K562 (cell line): Measurements from ENCODE around the gene PRKAA1. TPM values are rescaled to one million over a fixed set of nuclear protein-coding genes. Genes with fewer than 3 reads are reported as not detected.

Experiments
- BMI1 ChIP-seq: fragments of 150-350 bp; IDR thresholded peaks from 2 replicates; pipeline ENCODE4 v1.6.1; 2014; ENCODE audit warnings: low read length
- CBX1 ChIP-seq: sonication (generic); IDR thresholded peaks from 2 replicates; pipeline ENCODE4 v1.6.1; 2016; ENCODE audit warnings: antibody characterized with exemption, low read depth, mild to moderate bottlenecking
- CREB3 ChIP-seq: fragments of 450-650 bp; conservative IDR thresholded peaks from 2 replicates; pipeline ENCODE4 v1.6.1; 2016; ENCODE audit warnings: missing genetic modification characterization, low read depth, mild to moderate bottlenecking, missing compliant biosample characterization, moderate library complexity
- FOXA1 ChIP-seq: fragments of 450-650 bp; IDR thresholded peaks from 2 replicates; pipeline ENCODE4 v1.6.1; 2016; ENCODE audit warnings: mild to moderate bottlenecking, borderline replicate concordance
- GABPB2 ChIP-seq: fragments of 250-450 bp; sonication (Bioruptor Pico); conservative IDR thresholded peaks from 2 replicates; pipeline ENCODE4 v1.5.1; 2021; ENCODE audit warnings: mild to moderate bottlenecking
- HDAC8 ChIP-seq: fragments of 450-650 bp; IDR thresholded peaks from 2 replicates; pipeline ENCODE4 v1.6.1; 2016; ENCODE audit warnings: mild to moderate bottlenecking, missing genetic modification characterization, moderate library complexity, missing compliant biosample characterization
- KAT8 ChIP-seq: fragments of 450-650 bp; IDR thresholded peaks from 2 replicates; pipeline ENCODE4 v1.6.1; 2016; ENCODE audit warnings: low read depth, mild to moderate bottlenecking
- KDM1A ChIP-seq, 2 experiments: fragments of 450-650 bp; IDR thresholded peaks; 2 replicates each; pipeline ENCODE4 v1.6.1; 2016; ENCODE audit warnings: mild to moderate bottlenecking in 2 of 2
- MEF2A ChIP-seq: IDR thresholded peaks from 2 replicates; pipeline ENCODE4 v1.6.1; 2011; ENCODE audit warnings: low read depth, mild to moderate bottlenecking, low read length, moderate library complexity; ENCODE audit not compliant: control insufficient read depth
- MEIS2 ChIP-seq: fragments of 450-650 bp; IDR thresholded peaks from 2 replicates; pipeline ENCODE4 v1.6.1; 2014; ENCODE audit warnings: mild to moderate bottlenecking; ENCODE audit not compliant: partially characterized antibody
- SREBF1 ChIP-seq: fragments of 150-350 bp; IDR thresholded peaks from 2 replicates; pipeline ENCODE4 v1.6.1; 2014; ENCODE audit warnings: antibody characterized with exemption, low read depth, low read length, borderline replicate concordance
- SRSF7 ChIP-seq: fragments of 200-400 bp; formaldehyde crosslinking; optimal IDR thresholded peaks from 2 replicates; pipeline ENCODE3; 2017; ENCODE audit warnings: mild to moderate bottlenecking, low read depth, low read length
- TAF15 ChIP-seq: fragments of 200-400 bp; formaldehyde crosslinking; IDR thresholded peaks from 2 replicates; pipeline ENCODE4 v1.6.1; 2017; ENCODE audit warnings: mild to moderate bottlenecking, low read depth, low read length, moderate library complexity
- TGIF2 ChIP-seq: sonication (generic); formaldehyde crosslinking; IDR thresholded peaks from 2 replicates; pipeline ENCODE4 v1.8.1; 2022; ENCODE audit warnings: mild to moderate bottlenecking, missing genetic modification reagents, moderate library complexity
- ZNF133 ChIP-seq: fragments of 250-450 bp; sonication (Bioruptor Pico); IDR thresholded peaks from 2 replicates; pipeline ENCODE4 v1.4.0; 2020; ENCODE audit warnings: mild to moderate bottlenecking
- ZNF175 ChIP-seq: fragments of 200-800 bp; sonication (Bioruptor generic); IDR thresholded peaks from 2 replicates; pipeline ENCODE4 v1.6.1; 2016; ENCODE audit warnings: low read depth, mild to moderate bottlenecking, missing genetic modification characterization, missing compliant biosample characterization
- ZNF184 ChIP-seq: sonication (generic); formaldehyde crosslinking; IDR thresholded peaks from 2 replicates; pipeline ENCODE4 v1.5.0; 2020; ENCODE audit warnings: missing genetic modification reagents
- ZNF24 ChIP-seq: fragments of 450-650 bp; IDR thresholded peaks from 2 replicates; pipeline ENCODE4 v1.6.1; 2016
- ZNF3 ChIP-seq: fragments of 250-450 bp; sonication (Bioruptor Pico); IDR thresholded peaks from 2 replicates; pipeline ENCODE4 v1.5.0; 2021; ENCODE audit warnings: mild to moderate bottlenecking, moderate library complexity
- ZNF311 ChIP-seq: fragments of 250-450 bp; sonication (Bioruptor Pico); IDR thresholded peaks from 2 replicates; pipeline ENCODE4 v1.4.0; 2020; ENCODE audit warnings: mild to moderate bottlenecking, moderate library complexity
- ZNF41 ChIP-seq: fragments of 250-450 bp; sonication (Bioruptor Pico); conservative IDR thresholded peaks from 2 replicates; pipeline ENCODE4 v1.4.0; 2020; ENCODE audit warnings: mild to moderate bottlenecking
- ZNF699 ChIP-seq: fragments of 250-450 bp; sonication (Bioruptor Pico); IDR thresholded peaks from 2 replicates; pipeline ENCODE4 v1.8.0; 2021; ENCODE audit warnings: mild to moderate bottlenecking, moderate library complexity; ENCODE audit not compliant: insufficient replicate concordance
- ZNF75A ChIP-seq: fragments of 450-650 bp; formaldehyde crosslinking; IDR thresholded peaks from 2 replicates; pipeline ENCODE4 v1.4.0; 2020; ENCODE audit warnings: mild to moderate bottlenecking
- ZNF79 ChIP-seq: fragments of 250-450 bp; sonication (Bioruptor Pico); IDR thresholded peaks from 2 replicates; pipeline ENCODE4 v1.4.0; 2020; ENCODE audit warnings: low read depth, mild to moderate bottlenecking, moderate library complexity
- polyA plus RNA-seq, 8 experiments: library from polyadenylated mRNA; depleted of rRNA in 4 of 8; stranded (reverse) in 5 of 8; unstranded in 3 of 8; fragments of >200 nt; fragmentation: Nextera tagmentation in 2 of 8; fragmentation: Illumina TruSeq in 1 of 8; extraction: Ambion mirVana in 2 of 8; extraction: Trizol in 1 of 8; gene quantifications; 2 replicates each; pipeline versions ENCODE4 v1.2.1 to v1.2.3, GENCODE V29; 2011 to 2014; ENCODE audit warnings: inconsistent platforms in 1 of 8, missing spikeins in 1 of 8
- total RNA-seq, 7 experiments: library from RNA; depleted of rRNA in 6 of 7; stranded (reverse); fragments of >200 nt in 6 of 7; fragmentation: Illumina TruSeq in 2 of 7; extraction: Trizol in 2 of 7; gene quantifications; 2 replicates each; pipeline versions ENCODE4 v1.2.1 to v1.2.3, GENCODE V29; 2011 to 2021; ENCODE audit warnings: low replicate concordance in 1 of 7
- TF ChIP-seq, protein P1 (sequence below): IDR thresholded peaks from 2 replicates; pipeline ENCODE4 v1.6.1; 2011; ENCODE audit not compliant: insufficient read length; ENCODE audit errors: extremely low read depth
- TF ChIP-seq, protein P2 (sequence below): IDR thresholded peaks from 2 replicates; pipeline ENCODE4 v1.6.1; 2012; ENCODE audit warnings: low read depth, low read length, improper control_type of control experiment, borderline replicate concordance
- TF ChIP-seq, protein P3 (sequence below): sonication (generic); formaldehyde crosslinking; IDR thresholded peaks from 2 replicates; pipeline ENCODE4 v1.8.0; 2022; ENCODE audit warnings: mild to moderate bottlenecking, missing genetic modification reagents

Gene PRKAA1
- total and polyA plus RNA-seq, 9 of the 15 experiments (the other 6 are each of a cell fraction or from before 2014, with no cell fraction given): 24.5 to 84.0 (median 51.4) TPM

- TF ChIP-seq SRSF7 (no peak), MEF2A (peak; percentile 18; the same call in 1 of the 2 replicates), FOXA1 (no peak), CBX1 (no peak), ZNF24 (peak; percentile 52; the same call in 1 of the 2 replicates), ZNF3 (CRISPR knock-in tag) (no peak), ZNF699 (no peak), SREBF1 (no peak), ZNF133 (CRISPR knock-in tag) (no peak), ZNF175 (no peak; the same call in 1 of the 2 replicates), BMI1 (no peak), ZNF79 (CRISPR knock-in tag) (no peak), TAF15 (no peak), ZNF41 (CRISPR knock-in tag) (no peak), ZNF75A (no peak), ZNF184 (CRISPR knock-in tag) (no peak), MEIS2 (no peak), KAT8 (no peak), CREB3 (tag) (peak; percentile 84), KDM1A (IDR thresholded peaks at IDR 0.05) (peak in 1 of 2 experiments; percentile 48), TGIF2 (CRISPR knock-in tag) (no peak), GABPB2 (CRISPR knock-in tag) (no peak), HDAC8 (no peak), ZNF311 (no peak)
- TF ChIP-seq, protein P1, sequence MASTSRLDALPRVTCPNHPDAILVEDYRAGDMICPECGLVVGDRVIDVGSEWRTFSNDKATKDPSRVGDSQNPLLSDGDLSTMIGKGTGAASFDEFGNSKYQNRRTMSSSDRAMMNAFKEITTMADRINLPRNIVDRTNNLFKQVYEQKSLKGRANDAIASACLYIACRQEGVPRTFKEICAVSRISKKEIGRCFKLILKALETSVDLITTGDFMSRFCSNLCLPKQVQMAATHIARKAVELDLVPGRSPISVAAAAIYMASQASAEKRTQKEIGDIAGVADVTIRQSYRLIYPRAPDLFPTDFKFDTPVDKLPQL: no peak
- TF ChIP-seq, protein P2, sequence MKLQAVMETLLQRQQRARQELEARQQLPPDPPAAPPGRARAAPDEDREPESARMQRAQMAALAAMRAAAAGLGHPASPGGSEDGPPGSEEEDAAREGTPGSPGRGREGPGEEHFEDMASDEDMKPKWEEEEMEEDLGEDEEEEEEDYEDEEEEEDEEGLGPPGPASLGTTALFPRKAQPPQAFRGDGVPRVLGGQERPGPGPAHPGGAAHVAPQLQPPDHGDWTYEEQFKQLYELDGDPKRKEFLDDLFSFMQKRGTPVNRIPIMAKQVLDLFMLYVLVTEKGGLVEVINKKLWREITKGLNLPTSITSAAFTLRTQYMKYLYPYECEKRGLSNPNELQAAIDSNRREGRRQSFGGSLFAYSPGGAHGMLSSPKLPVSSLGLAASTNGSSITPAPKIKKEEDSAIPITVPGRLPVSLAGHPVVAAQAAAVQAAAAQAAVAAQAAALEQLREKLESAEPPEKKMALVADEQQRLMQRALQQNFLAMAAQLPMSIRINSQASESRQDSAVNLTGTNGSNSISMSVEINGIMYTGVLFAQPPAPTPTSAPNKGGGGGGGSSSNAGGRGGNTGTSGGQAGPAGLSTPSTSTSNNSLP: peak; percentile 93
- TF ChIP-seq, protein P3, sequence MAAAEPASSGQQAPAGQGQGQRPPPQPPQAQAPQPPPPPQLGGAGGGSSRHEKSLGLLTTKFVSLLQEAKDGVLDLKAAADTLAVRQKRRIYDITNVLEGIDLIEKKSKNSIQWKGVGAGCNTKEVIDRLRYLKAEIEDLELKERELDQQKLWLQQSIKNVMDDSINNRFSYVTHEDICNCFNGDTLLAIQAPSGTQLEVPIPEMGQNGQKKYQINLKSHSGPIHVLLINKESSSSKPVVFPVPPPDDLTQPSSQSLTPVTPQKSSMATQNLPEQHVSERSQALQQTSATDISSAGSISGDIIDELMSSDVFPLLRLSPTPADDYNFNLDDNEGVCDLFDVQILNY (CRISPR knock-in tag): no peak
Measured at GRCh38 chr5:40801771-40802562, 3.8 kb upstream of the PRKAA1 start (continued).
